Measurements from ENCODE around the gene PDLIM7. TPM values are rescaled to one million over a fixed set of nuclear protein-coding genes. Genes with fewer than 3 reads are reported as not detected.

PDLIM7 gene, protein sequence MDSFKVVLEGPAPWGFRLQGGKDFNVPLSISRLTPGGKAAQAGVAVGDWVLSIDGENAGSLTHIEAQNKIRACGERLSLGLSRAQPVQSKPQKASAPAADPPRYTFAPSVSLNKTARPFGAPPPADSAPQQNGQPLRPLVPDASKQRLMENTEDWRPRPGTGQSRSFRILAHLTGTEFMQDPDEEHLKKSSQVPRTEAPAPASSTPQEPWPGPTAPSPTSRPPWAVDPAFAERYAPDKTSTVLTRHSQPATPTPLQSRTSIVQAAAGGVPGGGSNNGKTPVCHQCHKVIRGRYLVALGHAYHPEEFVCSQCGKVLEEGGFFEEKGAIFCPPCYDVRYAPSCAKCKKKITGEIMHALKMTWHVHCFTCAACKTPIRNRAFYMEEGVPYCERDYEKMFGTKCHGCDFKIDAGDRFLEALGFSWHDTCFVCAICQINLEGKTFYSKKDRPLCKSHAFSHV
- total RNA-seq: 258 and 260 TPM in 2 replicates

DNA sequence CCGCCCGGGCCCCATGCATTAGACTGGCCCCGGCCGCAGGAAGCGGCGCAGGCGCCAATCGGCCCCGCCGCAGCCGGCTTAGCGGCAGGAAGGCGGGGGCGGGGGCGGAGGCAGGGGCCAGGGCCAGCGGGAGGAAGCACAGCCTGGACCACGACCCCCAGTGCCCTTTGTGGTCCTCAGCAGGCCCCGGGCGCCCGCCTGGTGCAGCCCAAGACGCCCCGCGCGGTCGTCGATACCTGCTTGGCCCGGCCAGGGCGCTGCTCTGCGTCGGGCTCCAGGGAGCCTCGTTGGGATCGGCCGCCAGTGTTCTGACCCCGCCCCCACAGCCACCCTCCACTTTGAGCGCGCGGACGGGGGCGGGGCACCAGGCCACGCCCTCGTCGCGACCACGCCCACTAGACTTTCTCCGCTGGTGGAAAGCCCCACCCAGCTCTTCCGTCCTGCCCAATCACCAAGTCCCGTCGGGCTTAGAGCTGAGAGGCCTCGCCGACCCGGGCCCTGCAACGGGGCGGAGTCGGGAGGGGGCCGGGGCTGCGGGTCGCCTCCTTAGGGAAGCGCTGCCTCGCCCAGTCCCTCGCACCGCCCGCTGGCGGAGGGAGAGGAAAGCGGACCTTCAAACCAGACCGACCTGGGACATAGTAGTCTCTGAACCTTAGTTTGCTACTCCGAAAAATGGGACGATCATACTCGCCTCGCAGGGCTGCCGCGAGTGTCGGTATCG, at the start of gene PDLIM7:
PDLIM7 (minus strand) TSS at position 313 of the 721 bp plus-strand sequence. CDS start 1,092 bp downstream, outside the sequence.

DNA sequence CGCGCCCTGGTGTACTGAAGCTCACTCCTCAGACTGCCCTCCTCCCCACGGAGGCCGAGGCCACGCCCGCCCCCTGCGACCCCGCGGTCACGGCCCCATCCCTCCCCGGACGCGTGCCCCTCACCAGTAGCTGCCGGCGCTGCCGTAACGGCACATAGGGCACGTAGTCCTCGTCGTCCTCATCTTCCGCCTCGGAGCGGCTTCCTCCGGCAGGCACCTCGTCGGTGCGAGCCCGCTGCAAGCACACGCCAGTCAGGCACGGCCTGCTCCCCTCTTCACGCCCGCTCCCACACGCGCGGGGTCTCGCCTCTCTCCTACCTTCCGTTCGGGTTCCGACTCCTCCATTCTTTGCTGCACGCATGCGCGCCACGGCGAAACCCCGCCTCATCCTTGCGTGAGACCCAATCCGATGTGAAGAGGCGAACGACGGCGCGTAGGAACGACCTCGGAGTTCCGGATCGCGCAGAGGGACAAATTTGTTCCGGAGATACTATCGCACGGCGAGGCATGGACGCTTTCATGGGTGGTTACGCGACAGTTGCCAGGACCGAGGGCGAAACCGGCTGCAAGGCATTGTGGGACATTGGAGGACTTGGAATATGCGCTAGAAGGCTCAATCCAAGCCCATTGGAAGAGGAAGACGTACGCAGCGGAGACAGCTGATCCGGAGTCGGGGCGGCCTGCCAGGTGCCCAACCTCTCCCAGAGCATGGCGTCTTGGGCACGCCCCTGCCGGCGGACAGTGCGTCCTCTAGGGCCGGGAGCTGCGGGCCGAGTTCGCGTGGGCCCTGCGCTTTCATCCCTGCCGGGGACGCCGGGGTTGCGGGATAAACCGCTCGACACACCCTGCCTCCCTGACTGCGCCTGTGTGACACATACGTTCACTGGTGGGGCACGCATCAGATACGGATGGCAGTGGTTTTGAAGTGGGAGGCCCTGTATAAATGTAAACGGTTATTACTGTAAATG, 19.5 kb upstream of the PDLIM7 start, which contains the start of gene DDX41:
DDX41 (minus strand) TSS at position 361 of the 968 bp plus-strand sequence; CDS start at position 345, 16 bp downstream.

DNA sequence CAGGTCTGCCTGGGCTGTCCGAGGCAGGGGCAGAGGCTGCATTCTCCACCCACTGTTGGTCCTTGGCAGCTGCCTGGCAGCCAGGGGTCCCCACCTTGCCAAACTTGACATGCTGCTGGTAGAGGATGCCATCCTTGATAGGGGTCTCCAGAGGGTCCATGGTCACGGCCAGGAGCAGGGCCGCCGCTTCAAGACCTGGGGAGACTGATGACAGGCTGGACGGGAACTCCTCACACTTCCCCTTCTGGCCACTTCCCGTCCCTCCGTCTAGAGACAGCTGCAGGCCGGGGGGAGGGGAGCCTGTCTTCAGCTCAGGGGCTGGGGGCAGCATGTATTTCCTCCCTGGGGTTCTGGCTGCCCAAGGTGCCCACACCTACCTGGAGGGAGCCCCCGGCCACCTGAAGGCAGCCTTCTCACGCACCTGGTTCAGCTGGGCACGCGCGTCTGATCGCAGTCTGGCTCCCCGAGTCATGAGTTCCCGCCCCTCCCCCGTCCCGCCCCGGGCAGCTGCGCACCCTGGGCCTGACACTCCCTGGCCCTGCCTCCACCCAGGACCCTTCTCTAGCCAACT, 12.1 kb upstream of the PDLIM7 start, which contains the start of gene DOK3:
DOK3 (minus strand) TSS at position 446 of the 571 bp plus-strand sequence; CDS start at position 160, 286 bp downstream.

DNA sequence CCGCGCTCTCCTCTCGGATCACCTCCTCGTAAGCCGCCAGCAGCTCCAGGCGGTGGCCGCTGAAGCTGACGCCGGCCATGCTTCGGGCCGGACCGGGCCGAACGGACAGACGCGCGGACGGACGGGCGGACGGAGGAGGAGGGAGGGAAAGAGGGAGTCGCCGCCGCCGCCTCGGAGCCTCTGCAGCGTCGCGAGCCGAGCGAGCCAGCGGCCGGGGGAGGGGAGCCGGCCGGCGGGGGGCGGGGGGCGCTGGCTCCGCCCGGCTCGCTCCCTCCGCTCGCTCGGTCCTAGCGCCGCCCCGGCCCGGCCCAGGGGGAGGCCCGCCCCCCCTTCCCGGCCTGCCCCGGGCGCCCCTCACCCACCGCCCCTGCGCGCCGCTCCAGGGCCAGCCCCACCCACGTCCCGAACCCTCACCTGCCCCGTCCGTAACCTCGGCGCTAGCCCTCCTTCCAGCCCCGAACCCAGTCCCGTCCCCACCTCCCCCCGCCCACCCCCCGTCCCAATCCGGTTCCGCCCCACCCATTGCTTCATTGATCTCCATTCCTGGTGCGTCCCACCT, 23.9 kb downstream of the PDLIM7 start, which contains the start of gene DBN1:
DBN1 (minus strand) TSS at position 192 of the 559 bp plus-strand sequence; CDS start at position 79, 113 bp downstream.

DNA sequence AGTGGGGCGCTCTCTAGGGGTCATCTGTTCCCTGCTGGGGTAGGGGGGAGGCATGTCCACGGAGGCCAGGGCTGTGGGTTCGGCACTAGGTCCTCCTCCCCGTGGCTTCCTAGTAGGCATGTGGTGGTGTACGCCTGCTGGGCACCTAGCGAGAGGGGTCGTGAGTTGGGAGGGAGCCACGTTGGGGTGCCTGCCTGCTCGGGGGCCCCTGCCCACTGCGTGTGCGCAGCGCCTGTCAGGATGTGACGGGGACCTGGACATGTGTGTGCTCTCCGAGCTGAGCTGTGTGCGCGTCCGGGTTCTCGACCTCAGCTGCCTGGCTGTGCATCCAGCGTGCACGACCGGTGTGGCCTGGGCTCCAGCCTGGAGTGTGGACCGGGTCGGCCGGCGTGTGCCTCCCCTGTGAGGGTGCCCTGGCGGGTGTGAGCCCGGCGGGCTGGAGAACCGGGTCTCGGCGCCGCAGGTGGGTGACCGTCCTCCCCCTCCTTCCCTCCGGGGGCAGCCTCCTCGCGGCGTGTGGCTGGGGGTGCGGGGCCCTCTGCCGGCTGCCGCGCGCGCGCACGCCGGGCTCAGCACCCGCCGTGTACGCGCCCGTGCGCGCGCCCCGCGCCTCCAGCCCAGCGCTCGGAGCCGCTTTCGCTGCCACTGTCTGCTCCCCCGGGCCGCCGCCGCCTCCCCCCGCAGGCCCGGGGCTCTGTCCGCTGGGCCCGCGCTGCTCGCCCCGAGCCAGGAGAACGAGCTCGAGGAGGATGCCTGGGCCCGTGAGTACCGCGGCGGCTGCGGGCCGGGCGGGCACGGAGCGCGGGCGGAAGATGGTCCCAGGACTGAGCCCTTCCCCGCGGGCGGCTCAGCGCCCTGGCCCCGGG, 51.0 kb downstream of the PDLIM7 start, which contains the start of gene PRR7:
PRR7 (plus strand) TSS at position 615 of the 866 bp plus-strand sequence. CDS start 8,254 bp downstream, outside the sequence.

Other genes starting within 250 kb of the PDLIM7 start
- 16.9 and 25.1 TPM in 2 replicates for gene RAB24, start 193.9 kb downstream of the PDLIM7 start, total RNA-seq
- 55.8 and 65.1 TPM in 2 replicates for gene PRELID1, start 193.8 kb downstream of the PDLIM7 start, total RNA-seq
- gene MXD3, start 185.7 kb downstream of the PDLIM7 start, total RNA-seq: 2.3 and 3.1 TPM in 2 replicates
- gene LMAN2, start 145.9 kb downstream of the PDLIM7 start, total RNA-seq: 234 and 285 TPM in 2 replicates
- 0.49 and 1.7 TPM in 2 replicates for gene RGS14, start 139.7 kb downstream of the PDLIM7 start, total RNA-seq
- not detected in 2 replicates for gene SLC34A1, start 113.2 kb downstream of the PDLIM7 start, total RNA-seq
- gene PFN3, start 96.9 kb downstream of the PDLIM7 start, total RNA-seq: not detected in 2 replicates
- 0.12 TPM in 1 of 2 replicates, not detected in the other for gene F12, start 88.0 kb downstream of the PDLIM7 start, total RNA-seq
- 17.0 and 18.3 TPM in 2 replicates for gene GRK6, start 70.9 kb downstream of the PDLIM7 start, total RNA-seq
- 8.6 and 14.6 TPM in 2 replicates for gene PRR7, start 50.8 kb downstream of the PDLIM7 start, total RNA-seq
- 130 and 152 TPM in 2 replicates for gene DBN1, start 24.0 kb downstream of the PDLIM7 start, total RNA-seq
- 1.9 and 3.9 TPM in 2 replicates for gene DOK3, start 12.2 kb upstream of the PDLIM7 start, total RNA-seq
- 52.9 and 63.6 TPM in 2 replicates for gene DDX41, start 19.4 kb upstream of the PDLIM7 start, total RNA-seq
- 32.9 and 39.8 TPM in 2 replicates for gene FAM193B, start 57.0 kb upstream of the PDLIM7 start, total RNA-seq
- 133 and 136 TPM in 2 replicates for gene TMED9, start 94.6 kb upstream of the PDLIM7 start, total RNA-seq
- 34.2 and 36.7 TPM in 2 replicates for gene B4GALT7, start 102.5 kb upstream of the PDLIM7 start, total RNA-seq

Measured in hair follicle dermal papilla cell (primary cell).